ENCODE results near the gene PAIP2.

PAIP2 gene

GRCh38 chr5:139390639-139391569, 49.2 kb downstream of the PAIP2 start:
- Mint-ChIP-seq H3K36me3 (peaks cover 48% of the 10 kb centered on the region), H3K4me1 (peaks cover 71% of the 10 kb centered on the region), H3K9me3 (no peaks in the 10 kb centered on the region)

GRCh38 chr5:139391570-139392323, 50.1 kb downstream of the PAIP2 start:
- Mint-ChIP-seq H3K36me3 (peaks cover 56% of the 10 kb centered on the region), H3K4me1 (peaks cover 71% of the 10 kb centered on the region), H3K4me3 (peak overlapping the region; percentile 99), H3K9me3 (no peaks in the 10 kb centered on the region), H3K27ac (peak overlapping the region; percentile 99)
- DNase-seq (ENCODE audit: low spot score in 2 of 2) (peak in 1 of 2 donors; percentile 76), ATAC-seq (peak; percentile 2)

More at GRCh38 chr5:139390639-139391569, 49.2 kb downstream of the PAIP2 start:
- ATAC-seq, result no peak
- Mint-ChIP-seq H3K27ac (peak overlapping the region; percentile 99), H3K4me3 (peak overlapping the region; percentile 99)
- no peak for DNase-seq (ENCODE audit: low spot score in 2 of 2)

- Mint-ChIP-seq H3K27ac (peak overlapping the region; percentile 99), H3K9me3 (no peaks in the 10 kb centered on the region), H3K4me3 (peak overlapping the region; percentile 99), H3K4me1 (peaks cover 72% of the 10 kb centered on the region), H3K36me3 (peaks cover 62% of the 10 kb centered on the region)
- DNase-seq (ENCODE audit: low spot score in 2 of 2), result no peak
- no peak for ATAC-seq
These were observed 50.6 kb downstream of the PAIP2 start for GRCh38 chr5:139392324-139392677.

GRCh38 chr5:139392678-139393496, 51.2 kb downstream of the PAIP2 start:
- peak overlapping the region; percentile 99 for H3K4me3 Mint-ChIP-seq
- peaks cover 68% of the 10 kb centered on the region for H3K36me3 Mint-ChIP-seq
- no peaks in the 10 kb centered on the region for H3K9me3 Mint-ChIP-seq
- H3K4me1 Mint-ChIP-seq, result peaks cover 75% of the 10 kb centered on the region
- ATAC-seq (peak; percentile 80), DNase-seq (ENCODE audit: low spot score in 2 of 2) (peak; percentile 85 to 96)
- H3K27ac Mint-ChIP-seq, result peak overlapping the region; percentile 99

GRCh38 chr5:139393497-139394122, 52.0 kb downstream of the PAIP2 start:
- H3K4me1 Mint-ChIP-seq, result peaks cover 72% of the 10 kb centered on the region

GRCh38 chr5:139394123-139394653, 52.5 kb downstream of the PAIP2 start:
- no peaks in the 10 kb centered on the region for H3K9me3 Mint-ChIP-seq
- H3K4me1 Mint-ChIP-seq, result peaks cover 71% of the 10 kb centered on the region
- peak in 1 of 2 donors; percentile 81 for DNase-seq (ENCODE audit: low spot score in 2 of 2)
- no peak for ATAC-seq
- peaks cover 70% of the 10 kb centered on the region for H3K36me3 Mint-ChIP-seq
- peak overlapping the region; percentile 99 for H3K4me3 Mint-ChIP-seq
- no peak overlapping the region for H3K27ac Mint-ChIP-seq

More at GRCh38 chr5:139393497-139394122, 52.0 kb downstream of the PAIP2 start:
- Mint-ChIP-seq H3K36me3 (peaks cover 70% of the 10 kb centered on the region), H3K4me3 (peak overlapping the region; percentile 99), H3K27ac (peak overlapping the region; percentile 99), H3K9me3 (no peaks in the 10 kb centered on the region)
- peak in 1 of 2 donors; percentile 69 for DNase-seq (ENCODE audit: low spot score in 2 of 2)
- no peak for ATAC-seq

GRCh38 chr5:139394654-139395566, 53.3 kb downstream of the PAIP2 start, which contains the start of gene PROB1:
TSS of gene PROB1 (minus strand) at chr5:139395104. CDS start at chr5:139395081, 23 bp downstream.
- peak within 1 kb of the TSS; percentile 99 for H3K4me3 Mint-ChIP-seq
- H3K4me1 Mint-ChIP-seq, result peaks cover 71% of the 10 kb centered on the region
- no peak within 1 kb of the TSS for H3K27ac Mint-ChIP-seq
- no peak for DNase-seq (ENCODE audit: low spot score in 2 of 2)
- no peak for ATAC-seq
- no peaks in the 10 kb centered on the region for H3K9me3 Mint-ChIP-seq
- H3K36me3 Mint-ChIP-seq, result peaks cover 64% of the 10 kb centered on the region

- H3K27ac Mint-ChIP-seq, result no peak overlapping the region
These were observed 54.4 kb downstream of the PAIP2 start for GRCh38 chr5:139395844-139396640.

GRCh38 chr5:139396691-139397090, 55.0 kb downstream of the PAIP2 start:
- DNase-seq (ENCODE audit: low spot score in 2 of 2) (no peak), ATAC-seq (no peak)
- Mint-ChIP-seq H3K4me3 (no peak overlapping the region), H3K36me3 (peaks cover 50% of the 10 kb centered on the region), H3K4me1 (peaks cover 54% of the 10 kb centered on the region), H3K9me3 (no peaks in the 10 kb centered on the region), H3K27ac (no peak overlapping the region)

More at GRCh38 chr5:139395844-139396640, 54.4 kb downstream of the PAIP2 start:
- Mint-ChIP-seq H3K4me3 (peak overlapping the region; percentile 99), H3K9me3 (no peaks in the 10 kb centered on the region), H3K4me1 (peaks cover 61% of the 10 kb centered on the region), H3K36me3 (peaks cover 54% of the 10 kb centered on the region)
- no peak for ATAC-seq
- no peak for DNase-seq (ENCODE audit: low spot score in 2 of 2)

GRCh38 chr5:139397921-139398320, 56.3 kb downstream of the PAIP2 start:
- Mint-ChIP-seq H3K9me3 (no peaks in the 10 kb centered on the region), H3K36me3 (peaks cover 44% of the 10 kb centered on the region), H3K4me3 (no peak overlapping the region), H3K27ac (no peak overlapping the region), H3K4me1 (peaks cover 54% of the 10 kb centered on the region)
- DNase-seq (ENCODE audit: low spot score in 2 of 2) (no peak), ATAC-seq (no peak)

- Mint-ChIP-seq H3K4me1 (peaks cover 64% of the 10 kb centered on the region), H3K36me3 (peaks cover 46% of the 10 kb centered on the region), H3K9me3 (no peaks in the 10 kb centered on the region), H3K4me3 (peak overlapping the region; percentile 52), H3K27ac (peak overlapping the region; percentile 83)
- peak; percentile 15 for ATAC-seq
- peak in 1 of 2 donors; percentile 69 for DNase-seq (ENCODE audit: low spot score in 2 of 2)
These were observed 58.0 kb downstream of the PAIP2 start for GRCh38 chr5:139399501-139400121.

- Mint-ChIP-seq H3K27ac (peak overlapping the region; percentile 45), H3K9me3 (no peaks in the 10 kb centered on the region), H3K4me3 (no peak overlapping the region), H3K4me1 (peaks cover 52% of the 10 kb centered on the region), H3K36me3 (peaks cover 34% of the 10 kb centered on the region)
- ATAC-seq, result no peak
- no peak for DNase-seq (ENCODE audit: low spot score in 2 of 2)
These were observed 59.9 kb downstream of the PAIP2 start for GRCh38 chr5:139401546-139401945.

Measured in stimulated activated effector memory CD8-positive, alpha-beta T cell treated with anti-CD3 and anti-CD28 coated beads, Interleukin-12 subunit alpha, Interleukin-12 subunit beta, amount 100 ng/mL, for 72 hours (primary cell).